ENCODE results near the gene CGREF1.
"Not testable (repeated sequence)": the region's sequence is repeated elsewhere in the genome, so short reads cannot be mapped to it uniquely, and the experiment has no call there.

DNA sequence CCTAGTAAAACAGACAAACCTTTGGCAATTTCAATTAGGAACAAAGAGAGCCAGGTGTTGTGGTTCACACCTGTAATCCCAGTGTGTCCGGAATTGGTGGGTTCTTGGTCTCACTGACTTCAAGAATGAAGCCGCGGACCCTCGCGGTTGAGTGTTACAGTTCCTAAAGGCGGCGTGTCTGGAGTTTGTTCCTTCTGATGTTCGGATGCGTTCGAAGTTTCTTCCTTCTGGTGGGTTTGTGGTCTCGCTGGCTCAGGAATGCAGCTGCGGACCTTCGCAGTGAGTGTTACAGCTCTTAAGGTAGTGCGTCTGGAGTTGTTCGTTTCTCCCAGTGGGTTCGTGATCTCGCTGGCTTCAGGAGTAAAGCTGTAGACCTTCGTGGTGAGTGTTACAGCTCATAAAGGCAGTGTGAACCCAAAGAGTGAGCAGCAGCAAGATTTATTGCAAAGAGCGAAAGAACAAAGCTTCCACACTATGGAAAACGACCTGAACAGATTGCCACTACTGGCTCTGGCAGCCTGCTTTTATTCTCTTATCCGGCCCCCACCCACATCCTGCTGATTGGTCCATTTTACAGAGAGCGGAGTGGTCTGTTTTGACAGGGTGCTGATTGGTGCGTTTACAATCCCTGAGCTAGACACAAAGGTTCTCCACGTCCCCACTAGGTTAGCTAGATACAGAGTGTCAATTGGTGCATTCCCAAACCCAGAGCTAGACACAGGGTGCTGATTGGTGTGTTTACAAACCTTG is 8.2 kb downstream of the CGREF1 start:
- not testable (repeated sequence) for TF ChIP-seq POLR2AphosphoS5 (IDR thresholded peaks at IDR 0.05; ENCODE audit: insufficient read depth, low read depth, low read length); EZH2 (IDR thresholded peaks at IDR 0.05; ENCODE audit: borderline replicate concordance, low read depth, low read length, severe bottlenecking); POLR2A (IDR thresholded peaks at IDR 0.05; ENCODE audit: low read depth, low read length)
- TF ChIP-seq, protein P1, sequence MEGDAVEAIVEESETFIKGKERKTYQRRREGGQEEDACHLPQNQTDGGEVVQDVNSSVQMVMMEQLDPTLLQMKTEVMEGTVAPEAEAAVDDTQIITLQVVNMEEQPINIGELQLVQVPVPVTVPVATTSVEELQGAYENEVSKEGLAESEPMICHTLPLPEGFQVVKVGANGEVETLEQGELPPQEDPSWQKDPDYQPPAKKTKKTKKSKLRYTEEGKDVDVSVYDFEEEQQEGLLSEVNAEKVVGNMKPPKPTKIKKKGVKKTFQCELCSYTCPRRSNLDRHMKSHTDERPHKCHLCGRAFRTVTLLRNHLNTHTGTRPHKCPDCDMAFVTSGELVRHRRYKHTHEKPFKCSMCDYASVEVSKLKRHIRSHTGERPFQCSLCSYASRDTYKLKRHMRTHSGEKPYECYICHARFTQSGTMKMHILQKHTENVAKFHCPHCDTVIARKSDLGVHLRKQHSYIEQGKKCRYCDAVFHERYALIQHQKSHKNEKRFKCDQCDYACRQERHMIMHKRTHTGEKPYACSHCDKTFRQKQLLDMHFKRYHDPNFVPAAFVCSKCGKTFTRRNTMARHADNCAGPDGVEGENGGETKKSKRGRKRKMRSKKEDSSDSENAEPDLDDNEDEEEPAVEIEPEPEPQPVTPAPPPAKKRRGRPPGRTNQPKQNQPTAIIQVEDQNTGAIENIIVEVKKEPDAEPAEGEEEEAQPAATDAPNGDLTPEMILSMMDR (IDR thresholded peaks at IDR 0.05; ENCODE audit: extremely low read depth in 1 of 2, insufficient read depth in 1 of 2, low read depth in 1 of 2, low read length in 2 of 2) = not testable (repeated sequence)

Measured in endothelial cell of umbilical vein (primary cell).